Cardiac muscle cell (in vitro differentiated cells and primary cell): ENCODE measurements around the gene C1orf21. TPM values are rescaled to one million over a fixed set of nuclear protein-coding genes. Genes with fewer than 3 reads are reported as not detected.

Source experiments
- DNase-seq, 2 donors: peaks; one replicate each; pipeline versions ENCODE4 v3.0.0 to v3.0.0-alpha.2; 2010 to 2017; ENCODE audit warnings: low read depth in 1 of 2, low spot score in 1 of 2
- H3K27ac ChIP-seq: fragments of 200-600 bp; sonication (generic); 2 replicates; pipeline ENCODE4 v1.5.1; 2016
- H3K27me3 ChIP-seq: fragments of 200-600 bp; sonication (generic); 2 replicates; pipeline ENCODE4 v1.6.0; 2016; ENCODE audit warnings: control low read depth
- H3K36me3 ChIP-seq: fragments of 200-600 bp; sonication (generic); 2 replicates; pipeline ENCODE4 v1.5.1; 2016; ENCODE audit warnings: control low read depth
- H3K4me1 ChIP-seq: fragments of 200-600 bp; sonication (generic); 2 replicates; pipeline ENCODE4 v1.8.1; 2017; ENCODE audit warnings: low read depth, mild to moderate bottlenecking, mixed run types
- H3K4me3 ChIP-seq: fragments of 200-600 bp; sonication (generic); 2 replicates; pipeline ENCODE4 v1.5.1; 2016; ENCODE audit warnings: mild to moderate bottlenecking
- H3K9me3 ChIP-seq: fragments of 200-600 bp; sonication (generic); 2 replicates; pipeline ENCODE4 v1.5.1; 2017; ENCODE audit warnings: low read depth, mild to moderate bottlenecking, control low read depth
- CTCF ChIP-seq: IDR thresholded peaks from 2 replicates; pipeline ENCODE4 v1.5.1; 2012; ENCODE audit warnings: low read depth, mild to moderate bottlenecking, low read length
- polyA plus RNA-seq: library from polyadenylated mRNA; unstranded; fragments of >200 nt; fragmentation: Nextera tagmentation; extraction: Ambion mirVana; gene quantifications from 2 replicates; pipeline ENCODE4 v1.2.1, GENCODE V29; 2016
- total RNA-seq: library from RNA; depleted of rRNA; stranded (reverse); fragments of >200 nt; gene quantifications from 2 replicates; pipeline ENCODE4 v1.2.3, GENCODE V29; 2016

Gene C1orf21
- total and polyA plus RNA-seq, 2 experiments from 2014 or later, result 10.9 to 26.8 TPM

DNA sequence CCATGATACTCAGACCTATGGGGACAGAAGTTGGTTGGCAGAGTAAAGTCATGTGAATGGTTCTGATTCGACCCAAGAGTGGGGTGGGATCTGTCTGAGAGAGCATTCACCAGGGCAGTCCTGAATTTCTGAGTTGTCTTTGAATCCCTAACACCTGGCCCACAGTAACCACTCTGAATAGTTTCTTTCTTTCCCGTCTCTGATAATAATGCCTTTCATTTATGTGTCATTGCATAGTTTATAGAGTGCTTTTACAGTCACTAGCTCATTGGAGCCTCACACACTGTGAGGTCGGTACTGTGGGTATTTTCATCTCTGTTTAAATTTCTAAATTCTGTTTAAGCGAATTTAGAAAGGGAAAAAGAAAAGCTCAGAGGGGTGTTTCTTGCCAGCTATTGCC is 147.1 kb downstream of the C1orf21 start:
- no peak overlapping the region for H3K4me3 ChIP-seq
- no peak for DNase-seq
- H3K27me3 ChIP-seq, result no peaks in the 10 kb centered on the region
- H3K36me3 ChIP-seq, result no peaks in the 10 kb centered on the region
- no peak overlapping the region for H3K27ac ChIP-seq
- no peak for TF ChIP-seq CTCF
- no peaks in the 10 kb centered on the region for H3K9me3 ChIP-seq
- H3K4me1 ChIP-seq, result no peaks in the 10 kb centered on the region

DNA sequence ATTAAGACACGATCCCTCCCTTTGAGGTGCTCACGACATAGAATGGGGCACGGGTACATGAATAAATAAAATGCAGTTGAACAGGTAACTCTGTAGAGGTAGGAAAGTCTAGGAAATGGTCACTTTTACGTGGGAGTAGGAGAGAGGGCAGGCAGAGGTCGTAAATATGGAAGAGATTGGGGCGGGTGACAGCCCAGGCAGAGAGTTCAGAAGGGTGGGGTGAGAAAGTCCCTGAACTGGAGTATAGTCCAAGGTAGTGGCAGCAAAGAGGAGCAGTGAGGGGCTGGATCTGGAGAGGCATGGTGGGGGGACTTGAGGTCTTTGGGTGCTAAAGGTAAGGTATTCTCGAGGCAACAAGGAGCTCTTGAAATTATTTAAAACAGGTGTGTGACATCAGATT is 147.9 kb downstream of the C1orf21 start:
- Histone ChIP-seq H3K27me3 (no peaks in the 10 kb centered on the region), H3K27ac (no peak overlapping the region), H3K4me1 (no peaks in the 10 kb centered on the region), H3K36me3 (no peaks in the 10 kb centered on the region), H3K4me3 (no peak overlapping the region), H3K9me3 (no peaks in the 10 kb centered on the region)
- TF ChIP-seq CTCF, result no peak
- DNase-seq, result no peak

GRCh38 chr1:184535191-184535970 is 148.6 kb downstream of the C1orf21 start:
- no peaks in the 10 kb centered on the region for H3K36me3 ChIP-seq
- TF ChIP-seq CTCF, result no peak
- H3K4me3 ChIP-seq, result no peak overlapping the region
- no peaks in the 10 kb centered on the region for H3K4me1 ChIP-seq
- H3K27ac ChIP-seq, result no peak overlapping the region
- DNase-seq, result peak in 1 of 2 donors; percentile 92
- H3K9me3 ChIP-seq, result no peaks in the 10 kb centered on the region
- H3K27me3 ChIP-seq, result no peaks in the 10 kb centered on the region

GRCh38 chr1:184536246-184536985 is 149.6 kb downstream of the C1orf21 start:
- no peak for DNase-seq
- peaks cover 3% of the 10 kb centered on the region for H3K4me1 ChIP-seq
- H3K36me3 ChIP-seq, result no peaks in the 10 kb centered on the region
- H3K9me3 ChIP-seq, result no peaks in the 10 kb centered on the region
- TF ChIP-seq CTCF, result no peak
- no peak overlapping the region for H3K4me3 ChIP-seq
- no peaks in the 10 kb centered on the region for H3K27me3 ChIP-seq
- no peak overlapping the region for H3K27ac ChIP-seq

- Histone ChIP-seq H3K9me3 (no peaks in the 10 kb centered on the region), H3K27me3 (no peaks in the 10 kb centered on the region), H3K36me3 (no peaks in the 10 kb centered on the region), H3K4me3 (no peak overlapping the region), H3K27ac (no peak overlapping the region), H3K4me1 (peaks cover 8% of the 10 kb centered on the region)
- DNase-seq, result no peak
- TF ChIP-seq CTCF, result no peak
Measured at GRCh38 chr1:184539580-184539979, 152.8 kb downstream of the C1orf21 start.
